ENCODE measurements around the gene CLEC16A.

Gene CLEC16A

DNA sequence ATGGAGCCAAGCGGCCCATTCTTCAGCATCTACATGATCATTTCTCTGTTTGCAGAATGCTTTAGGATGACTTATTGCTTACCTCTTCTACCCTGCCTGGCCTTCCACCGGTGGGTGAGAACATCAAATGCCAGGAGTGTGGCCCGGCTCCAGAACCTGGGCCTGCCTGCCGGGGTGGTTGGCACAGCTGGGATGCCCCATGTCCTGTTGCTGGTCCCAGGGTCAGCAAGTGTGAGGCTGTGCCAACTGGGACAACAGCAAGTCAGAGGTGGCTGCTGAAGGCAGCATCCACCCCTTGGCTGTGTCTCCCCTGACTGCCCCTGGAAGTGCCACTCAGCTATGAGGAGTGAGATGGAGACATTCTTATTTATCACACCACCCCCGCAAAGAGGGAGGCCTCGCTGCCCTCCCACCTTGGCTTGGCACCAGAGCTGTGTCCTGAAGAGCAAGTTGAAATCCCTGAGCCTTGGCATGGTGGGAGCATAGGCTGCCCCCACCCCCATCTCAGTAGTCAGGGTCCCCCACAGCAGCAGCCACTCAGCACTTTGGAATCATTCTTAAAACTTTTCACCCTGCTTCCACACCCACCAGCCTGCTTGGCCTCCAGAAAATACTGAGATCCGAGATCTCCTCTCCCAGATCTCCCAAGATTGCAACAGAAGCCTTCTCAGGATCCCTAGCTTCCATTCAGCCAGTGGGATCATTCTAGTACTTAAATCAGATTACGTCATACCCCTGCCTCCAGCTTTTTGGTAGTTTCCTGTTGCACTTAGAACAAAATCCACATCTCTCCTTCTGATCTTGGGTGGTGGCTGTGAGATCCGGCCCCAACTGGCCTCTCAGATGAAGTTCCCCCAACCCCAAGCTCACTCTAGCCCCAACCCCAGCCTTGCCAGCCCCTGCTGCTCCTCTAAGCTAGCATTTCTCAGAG lies 184.1 kb downstream of the CLEC16A start:
- no peak for DNase-seq (ENCODE audit: low spot score)
- TF ChIP-seq CTCF (IDR thresholded peaks at IDR 0.05; ENCODE audit: extremely low read depth, missing control alignments): no peak

GRCh38 chr16:11129378-11129781 lies 185.0 kb downstream of the CLEC16A start:
- DNase-seq (ENCODE audit: low spot score): no peak
- TF ChIP-seq CTCF (IDR thresholded peaks at IDR 0.05; ENCODE audit: extremely low read depth, missing control alignments): no peak

GRCh38 chr16:11130978-11131665 lies 186.8 kb downstream of the CLEC16A start:
- no peak for DNase-seq (ENCODE audit: low spot score)
- no peak for TF ChIP-seq CTCF (IDR thresholded peaks at IDR 0.05; ENCODE audit: extremely low read depth, missing control alignments)

DNA sequence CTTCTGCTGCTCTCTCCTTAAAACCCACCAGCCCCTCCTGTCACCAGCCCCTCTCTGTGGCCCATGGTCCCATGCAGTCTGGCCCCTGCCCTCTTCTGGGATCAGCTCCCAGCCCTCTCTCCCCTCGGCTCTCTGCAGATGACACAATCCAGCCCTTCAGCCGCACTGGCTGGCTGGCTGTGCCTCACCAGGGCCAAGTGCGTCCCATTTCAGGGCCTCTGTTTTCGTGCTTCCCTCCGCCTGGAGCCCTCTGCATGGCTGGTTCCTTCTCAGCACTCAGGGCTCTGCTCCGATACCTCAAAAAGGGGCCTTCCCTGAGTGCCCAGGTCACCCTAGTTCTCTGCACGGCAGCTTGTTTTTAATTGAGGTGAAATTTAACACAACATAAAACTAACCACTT lies 187.3 kb downstream of the CLEC16A start:
- no peak for TF ChIP-seq CTCF (IDR thresholded peaks at IDR 0.05; ENCODE audit: extremely low read depth, missing control alignments)
- no peak for DNase-seq (ENCODE audit: low spot score)

DNA sequence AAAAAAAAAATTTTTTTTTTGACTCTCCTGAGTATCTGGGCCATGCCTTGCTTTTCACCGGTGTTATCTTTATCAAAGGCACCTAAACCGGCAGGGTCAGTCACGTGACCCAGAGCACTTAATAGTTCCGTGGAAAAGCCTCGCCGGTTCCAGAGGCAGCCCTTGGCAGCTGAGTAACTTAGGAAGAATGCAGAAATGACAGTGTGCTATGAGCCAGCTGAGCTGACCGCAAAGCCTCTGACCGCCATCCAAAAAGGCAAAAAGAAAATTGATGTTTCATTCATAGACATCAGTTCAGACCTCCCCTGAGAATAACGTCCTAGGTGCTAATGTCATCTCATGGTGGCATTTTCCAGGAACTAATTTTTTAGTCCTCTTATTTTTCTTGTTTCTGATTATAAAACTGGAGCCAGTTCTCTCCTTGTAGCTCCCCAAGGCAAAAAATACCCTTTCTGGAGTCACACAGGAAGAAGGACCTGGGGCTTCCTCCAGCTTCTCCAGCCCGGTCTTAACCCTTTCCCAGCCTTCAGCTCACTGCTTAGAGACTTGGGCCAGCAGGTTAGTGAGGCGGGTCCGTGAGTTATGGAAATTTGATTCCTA lies 189.1 kb downstream of the CLEC16A start:
- no peak for DNase-seq (ENCODE audit: low spot score)
- TF ChIP-seq CTCF (IDR thresholded peaks at IDR 0.05; ENCODE audit: extremely low read depth, missing control alignments): no peak

DNA sequence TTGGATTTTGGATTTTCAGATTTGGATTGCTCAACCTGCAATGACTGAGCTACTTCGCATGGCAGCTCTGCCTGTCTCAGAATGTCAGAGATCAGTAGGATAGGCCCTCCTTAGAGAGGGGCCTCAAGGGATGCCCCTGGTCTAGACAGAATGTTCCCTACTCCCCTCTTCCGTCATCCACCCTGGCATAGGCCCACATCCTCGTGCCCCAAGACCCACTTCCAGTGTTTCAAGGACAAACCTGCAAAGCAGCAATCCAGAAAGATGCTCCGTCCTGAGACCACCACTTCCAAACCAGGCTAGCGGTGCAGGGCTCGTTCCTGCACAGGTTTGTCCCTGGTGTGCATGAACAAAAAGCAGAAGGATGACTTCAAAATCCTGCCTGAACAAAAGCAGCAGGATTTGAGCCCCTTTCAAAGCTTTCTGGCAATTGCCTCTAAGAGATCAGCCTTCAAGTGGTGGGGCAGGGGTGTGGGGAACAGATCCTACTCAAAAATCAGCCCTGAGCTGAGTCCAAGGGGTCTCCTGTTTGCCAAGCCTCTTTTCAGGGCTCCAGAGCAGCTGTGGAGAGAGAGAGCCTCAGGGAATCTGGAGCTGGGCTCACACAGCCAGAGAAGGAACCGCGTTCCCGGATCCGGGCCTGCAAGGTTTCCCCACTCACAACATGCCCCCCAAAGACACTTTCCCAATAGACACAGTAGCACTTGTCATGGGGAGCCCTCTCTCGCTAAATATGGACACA lies 190.5 kb downstream of the CLEC16A start:
- TF ChIP-seq CTCF (IDR thresholded peaks at IDR 0.05; ENCODE audit: extremely low read depth, missing control alignments): no peak
- no peak for DNase-seq (ENCODE audit: low spot score)

Data from GM20000 (cell line).